Rectal smooth muscle tissue (tissue), 1 donor: ENCODE data around the gene ABCC4.

Source experiments
- H3K27ac ChIP-seq: one replicate; pipeline ENCODE4 v1.7.0; 2013; ENCODE audit warnings: low read depth, low read length, inconsistent platforms
- H3K27me3 ChIP-seq: one replicate; pipeline ENCODE4 v1.7.0; 2013; ENCODE audit warnings: low read length; ENCODE audit not compliant: control insufficient read depth, insufficient read depth
- H3K36me3 ChIP-seq: one replicate; pipeline ENCODE4 v1.7.0; 2013; ENCODE audit warnings: low read length; ENCODE audit not compliant: control insufficient read depth, insufficient read depth
- H3K4me1 ChIP-seq: one replicate; pipeline ENCODE4 v1.7.0; 2013; ENCODE audit warnings: low read length; ENCODE audit not compliant: control insufficient read depth, insufficient read depth
- H3K4me3 ChIP-seq: one replicate; pipeline ENCODE4 v1.7.0; 2013; ENCODE audit warnings: low read length
- H3K9ac ChIP-seq: one replicate; pipeline ENCODE4 v1.7.0; 2013; ENCODE audit warnings: low read length

ABCC4 gene

GRCh38 chr13:95091755-95092154 lies 209.5 kb downstream of the ABCC4 start:
- no peak overlapping the region for H3K27ac ChIP-seq
- no peak overlapping the region for H3K9ac ChIP-seq
- no peaks in the 10 kb centered on the region for H3K36me3 ChIP-seq

DNA sequence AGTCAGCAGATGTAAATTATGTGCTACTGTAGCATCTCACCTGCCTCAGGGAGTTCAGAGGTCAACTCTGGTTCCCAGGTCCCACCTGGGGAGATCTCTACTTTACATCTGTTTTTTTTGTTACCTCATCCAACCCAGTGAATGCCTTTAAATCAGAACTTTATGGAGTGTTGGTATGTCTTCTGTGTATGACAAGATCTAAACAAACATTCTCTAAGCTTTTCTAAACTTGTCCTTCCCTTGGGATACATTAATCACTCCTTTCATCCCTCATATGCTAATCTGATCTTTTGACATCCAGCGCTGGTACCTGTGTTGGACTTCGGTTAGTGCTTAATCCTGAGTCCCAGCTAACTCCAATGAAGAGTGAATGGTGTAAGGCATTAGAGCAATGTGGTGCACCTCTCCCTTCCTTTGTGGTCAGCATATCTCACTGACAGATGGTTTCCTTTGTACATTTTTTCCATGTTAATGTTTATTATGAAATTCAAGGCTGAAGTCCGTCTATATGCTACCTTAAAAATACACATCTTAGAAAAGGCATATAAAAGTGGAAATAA lies 213.4 kb downstream of the ABCC4 start:
- no peaks in the 10 kb centered on the region for H3K27me3 ChIP-seq
- no peaks in the 10 kb centered on the region for H3K4me1 ChIP-seq
- no peak overlapping the region for H3K4me3 ChIP-seq
- H3K27ac ChIP-seq = no peak overlapping the region
- H3K9ac ChIP-seq = no peak overlapping the region
- H3K36me3 ChIP-seq = no peaks in the 10 kb centered on the region

More at GRCh38 chr13:95091755-95092154, 209.5 kb downstream of the ABCC4 start:
- Histone ChIP-seq H3K27me3 (no peaks in the 10 kb centered on the region), H3K4me3 (no peak overlapping the region), H3K4me1 (no peaks in the 10 kb centered on the region)

DNA sequence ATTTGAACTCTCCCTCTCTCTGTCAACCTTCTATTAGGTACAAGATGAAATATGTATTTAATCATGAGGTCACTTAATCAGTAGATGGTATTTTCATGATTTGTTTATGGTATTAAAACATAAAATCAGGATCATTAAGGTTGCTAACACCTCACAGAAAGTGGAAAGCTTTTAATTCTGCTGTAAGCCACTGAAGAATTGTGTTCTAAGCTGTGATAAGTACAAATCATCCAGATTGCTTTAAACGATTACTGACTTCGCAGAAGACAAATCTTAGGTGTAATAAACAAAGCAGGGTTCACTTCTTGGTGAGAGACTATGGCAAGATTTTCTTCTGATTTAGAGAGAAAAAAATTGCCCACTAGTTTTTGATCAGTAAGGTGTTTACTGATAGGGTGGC lies 214.5 kb downstream of the ABCC4 start:
- H3K4me1 ChIP-seq = no peaks in the 10 kb centered on the region
- no peaks in the 10 kb centered on the region for H3K36me3 ChIP-seq
- no peak overlapping the region for H3K9ac ChIP-seq
- no peaks in the 10 kb centered on the region for H3K27me3 ChIP-seq
- H3K4me3 ChIP-seq = no peak overlapping the region
- no peak overlapping the region for H3K27ac ChIP-seq

DNA sequence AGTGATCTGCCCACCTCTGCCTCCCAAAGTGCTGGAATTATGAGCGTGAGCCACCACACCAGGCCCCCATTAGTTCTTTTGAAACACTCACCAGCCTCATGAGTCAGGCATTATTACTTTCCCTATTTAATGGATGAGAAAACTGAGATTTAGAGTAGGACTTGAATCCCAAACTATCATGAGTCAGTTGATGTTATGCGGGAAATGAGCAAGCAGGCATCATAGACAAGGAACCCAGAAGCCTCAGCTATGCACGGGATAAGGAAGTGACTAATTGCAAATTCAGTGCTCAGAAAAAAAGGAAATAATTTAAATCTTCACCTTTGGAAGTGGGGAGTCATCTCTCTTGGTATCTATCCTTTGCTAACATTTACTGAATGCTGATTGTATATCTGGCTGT lies 217.5 kb downstream of the ABCC4 start:
- H3K27me3 ChIP-seq = no peaks in the 10 kb centered on the region
- H3K36me3 ChIP-seq = no peaks in the 10 kb centered on the region
- H3K9ac ChIP-seq = no peak overlapping the region
- H3K4me3 ChIP-seq = no peak overlapping the region
- no peaks in the 10 kb centered on the region for H3K4me1 ChIP-seq
- H3K27ac ChIP-seq = no peak overlapping the region

- H3K4me1 ChIP-seq = no peaks in the 10 kb centered on the region
- no peaks in the 10 kb centered on the region for H3K36me3 ChIP-seq
- H3K9ac ChIP-seq = no peak overlapping the region
- no peaks in the 10 kb centered on the region for H3K27me3 ChIP-seq
- H3K4me3 ChIP-seq = no peak overlapping the region
- no peak overlapping the region for H3K27ac ChIP-seq
These were observed 218.2 kb downstream of the ABCC4 start for GRCh38 chr13:95083066-95083465.

DNA sequence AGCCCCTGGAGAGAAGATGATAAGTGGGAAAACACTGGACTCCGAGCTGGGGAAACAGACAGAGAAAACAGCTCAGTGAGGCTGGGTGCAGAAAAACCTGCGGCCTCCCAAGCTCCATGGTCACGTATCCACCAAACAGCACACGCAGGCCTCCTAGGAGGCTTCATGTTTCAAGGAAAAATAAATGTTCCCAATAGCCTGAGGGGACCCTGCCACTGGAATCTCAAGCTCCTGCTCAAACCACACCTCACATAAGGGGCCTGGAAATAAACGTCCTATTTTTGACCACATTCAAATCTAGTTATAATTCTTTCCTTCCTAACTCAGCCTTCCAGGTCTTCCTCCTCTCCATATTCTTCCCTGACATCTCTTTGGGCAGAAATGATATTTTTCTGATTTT lies 225.7 kb downstream of the ABCC4 start:
- H3K27ac ChIP-seq = no peak overlapping the region
- H3K4me1 ChIP-seq = no peaks in the 10 kb centered on the region
- H3K27me3 ChIP-seq = no peaks in the 10 kb centered on the region
- no peak overlapping the region for H3K4me3 ChIP-seq
- H3K36me3 ChIP-seq = peaks cover 6% of the 10 kb centered on the region
- H3K9ac ChIP-seq = no peak overlapping the region

DNA sequence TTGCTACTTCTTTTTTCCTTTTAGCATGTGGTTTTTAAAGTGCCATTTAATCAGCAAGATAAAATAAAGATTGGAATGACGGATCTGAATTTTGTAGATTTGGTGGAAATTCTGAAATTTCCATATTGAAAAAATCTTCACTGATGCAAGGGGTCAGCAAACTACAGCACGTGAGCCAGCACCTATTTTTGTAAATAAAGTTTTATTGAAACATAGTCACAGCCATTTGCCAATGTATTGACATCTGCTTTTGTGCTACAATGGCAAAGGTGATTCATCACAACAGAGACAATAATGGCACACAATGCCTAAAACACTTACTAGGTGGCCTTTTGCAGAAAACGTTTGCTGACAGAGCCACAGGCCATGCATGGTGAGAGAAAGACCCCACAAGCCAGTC lies 226.4 kb downstream of the ABCC4 start:
- Histone ChIP-seq H3K36me3 (peaks cover 9% of the 10 kb centered on the region), H3K9ac (no peak overlapping the region), H3K4me1 (no peaks in the 10 kb centered on the region), H3K27ac (no peak overlapping the region), H3K27me3 (no peaks in the 10 kb centered on the region), H3K4me3 (no peak overlapping the region)

DNA sequence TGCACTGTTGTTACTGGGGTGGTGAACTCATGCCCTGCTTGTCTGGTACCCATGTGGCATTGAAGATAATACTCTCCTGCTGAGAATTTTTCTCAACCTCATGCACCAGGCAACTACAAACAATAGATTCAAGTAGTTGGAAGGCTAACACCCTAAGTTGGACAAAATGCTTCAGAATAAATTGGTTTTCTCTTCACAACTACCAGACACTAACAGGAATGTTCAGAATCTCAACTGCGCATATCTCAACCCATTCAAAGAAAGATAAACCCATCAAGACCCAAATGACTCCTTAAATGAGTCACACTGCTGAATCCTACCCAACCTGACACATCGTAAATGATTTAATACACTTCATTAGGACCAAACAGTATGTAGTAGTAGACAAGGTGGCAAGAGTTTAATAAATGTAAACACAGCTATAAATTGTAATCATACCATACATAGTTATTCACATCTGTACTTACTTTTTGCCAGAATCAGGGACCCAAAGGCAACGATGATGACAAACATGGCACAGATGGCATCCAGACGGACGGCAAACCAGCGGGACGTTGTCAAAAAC lies 227.4 kb downstream of the ABCC4 start:
- H3K4me3 ChIP-seq = no peak overlapping the region
- no peak overlapping the region for H3K27ac ChIP-seq
- H3K27me3 ChIP-seq = no peaks in the 10 kb centered on the region
- no peak overlapping the region for H3K9ac ChIP-seq
- H3K36me3 ChIP-seq = peaks cover 9% of the 10 kb centered on the region
- H3K4me1 ChIP-seq = no peaks in the 10 kb centered on the region

DNA sequence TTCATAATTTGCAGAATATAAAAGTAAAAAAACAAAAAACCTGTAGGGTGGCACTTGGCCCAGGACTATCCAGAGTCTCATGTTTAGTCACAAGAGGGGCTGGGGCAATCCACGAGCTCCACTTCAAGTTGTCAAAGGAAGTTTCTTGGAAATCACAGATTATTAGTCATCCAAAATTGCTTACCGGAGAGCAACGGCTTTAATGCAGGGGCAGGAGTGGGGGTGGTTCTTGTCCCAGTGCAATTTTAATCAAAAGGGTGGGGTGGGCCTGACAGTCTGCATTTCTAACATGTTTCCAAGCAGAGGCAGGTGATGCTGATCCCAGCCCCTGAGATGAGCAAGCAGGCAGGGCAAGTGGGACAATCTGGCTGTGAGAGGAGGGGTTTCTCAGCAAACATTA lies 233.9 kb downstream of the ABCC4 start:
- Histone ChIP-seq H3K36me3 (peaks cover 15% of the 10 kb centered on the region), H3K4me1 (no peaks in the 10 kb centered on the region), H3K27me3 (no peaks in the 10 kb centered on the region), H3K4me3 (no peak overlapping the region), H3K9ac (no peak overlapping the region), H3K27ac (no peak overlapping the region)

- Histone ChIP-seq H3K9ac (no peak overlapping the region), H3K4me3 (no peak overlapping the region), H3K4me1 (no peaks in the 10 kb centered on the region), H3K27ac (no peak overlapping the region), H3K27me3 (no peaks in the 10 kb centered on the region), H3K36me3 (no peaks in the 10 kb centered on the region)
These were observed 241.2 kb downstream of the ABCC4 start for GRCh38 chr13:95060014-95060519.

GRCh38 chr13:95059306-95059705 lies 241.9 kb downstream of the ABCC4 start:
- no peak overlapping the region for H3K4me3 ChIP-seq
- H3K4me1 ChIP-seq = no peaks in the 10 kb centered on the region
- no peaks in the 10 kb centered on the region for H3K27me3 ChIP-seq
- no peak overlapping the region for H3K27ac ChIP-seq
- H3K36me3 ChIP-seq = no peaks in the 10 kb centered on the region
- H3K9ac ChIP-seq = no peak overlapping the region

DNA sequence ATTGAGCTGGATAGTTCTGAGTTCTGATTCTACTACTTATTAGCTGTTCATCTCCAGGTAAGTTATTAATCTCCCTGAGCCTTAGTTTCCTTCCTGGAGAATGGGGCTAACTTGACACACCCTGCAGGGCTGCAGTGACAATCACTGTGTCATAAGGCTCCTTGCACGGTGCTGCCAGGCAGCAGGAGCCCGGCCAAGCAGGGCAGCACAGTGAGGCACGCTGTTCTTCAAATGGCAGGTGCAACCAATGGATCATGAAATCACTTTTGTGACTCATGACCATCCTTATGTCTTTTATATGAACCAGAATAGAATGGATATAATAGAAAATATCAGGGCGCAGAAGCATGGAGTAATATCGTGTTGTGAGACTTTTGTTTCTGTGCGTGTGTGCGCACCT lies 242.6 kb downstream of the ABCC4 start:
- H3K27me3 ChIP-seq = no peaks in the 10 kb centered on the region
- H3K27ac ChIP-seq = no peak overlapping the region
- H3K9ac ChIP-seq = no peak overlapping the region
- H3K36me3 ChIP-seq = no peaks in the 10 kb centered on the region
- H3K4me1 ChIP-seq = no peaks in the 10 kb centered on the region
- H3K4me3 ChIP-seq = no peak overlapping the region

DNA sequence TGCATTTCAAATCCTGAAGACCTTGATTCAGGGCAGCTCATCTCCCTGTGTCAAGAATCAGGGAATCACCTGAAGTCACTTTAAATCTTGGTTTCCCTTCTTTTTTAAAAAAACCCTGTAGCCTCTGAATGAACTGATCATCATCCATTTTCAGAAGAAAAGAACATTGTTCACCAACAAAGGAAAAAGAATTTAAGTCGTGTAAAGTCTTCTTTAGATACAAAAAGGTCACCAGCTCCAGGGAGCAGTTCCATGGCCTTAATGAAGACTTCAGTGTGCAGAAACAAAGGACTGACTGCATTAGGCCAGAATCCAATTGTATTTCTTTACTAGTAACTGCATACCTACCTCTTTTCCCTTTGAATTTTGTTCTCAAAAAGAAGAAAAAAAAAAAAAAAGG lies 245.0 kb downstream of the ABCC4 start:
- Histone ChIP-seq H3K27me3 (no peaks in the 10 kb centered on the region), H3K4me3 (no peak overlapping the region), H3K9ac (no peak overlapping the region), H3K27ac (no peak overlapping the region), H3K36me3 (no peaks in the 10 kb centered on the region), H3K4me1 (no peaks in the 10 kb centered on the region)
